ENCODE data around the gene MIOX. TPM values are rescaled to one million over a fixed set of nuclear protein-coding genes. Genes with fewer than 3 reads are reported as not detected.

MIOX gene
- total RNA-seq, 1 experiment from 2014 or later, result 1.4 TPM

- Histone ChIP-seq H3K23ac (ENCODE audit: insufficient read length, low read depth, low read length) (no peak overlapping the region), H2BK5ac (ENCODE audit: insufficient read length, low read length) (no peak overlapping the region), H2AK5ac (ENCODE audit: insufficient read length, low read length) (no peak overlapping the region), H4K8ac (replicated peaks; ENCODE audit: insufficient read length, low read depth, low read length) (no peak overlapping the region), H2AFZ (ENCODE audit: low read length) (no peak overlapping the region), H4K5ac (ENCODE audit: insufficient read length, low read depth, low read length) (no peak overlapping the region), H2BK12ac (ENCODE audit: insufficient read length, low read depth, low read length) (no peak overlapping the region), H3K23me2 (ENCODE audit: insufficient read length, low read depth, low read length, poor library complexity, severe bottlenecking) (peaks cover 3% of the 10 kb centered on the region), H3K9me3 (ENCODE audit: control insufficient read depth, low read depth, low read length) (no peaks in the 10 kb centered on the region), H2BK120ac (ENCODE audit: low read depth, low read length, poor library complexity, severe bottlenecking) (no peak overlapping the region), H3K56ac (ENCODE audit: insufficient read length, low read depth, low read length) (no peak overlapping the region), H3K27ac (ENCODE audit: insufficient read length, low read depth, low read length) (no peak overlapping the region), H4K20me1 (ENCODE audit: control insufficient read depth, insufficient read depth, insufficient read length) (no peaks in the 10 kb centered on the region), H3K79me1 (ENCODE audit: insufficient read depth, low read depth, low read length, poor library complexity, severe bottlenecking) (no peaks in the 10 kb centered on the region), H3K4me2 (ENCODE audit: insufficient read depth, insufficient read length, low read length) (peak overlapping the region; percentile 70), H3K4ac (ENCODE audit: low read depth, low read length) (no peak overlapping the region), H3K27me3 (ENCODE audit: insufficient read depth, low read length) (peaks cover 18% of the 10 kb centered on the region; the same call in 1 of the 2 replicates), H2BK20ac (ENCODE audit: low read depth, low read length, poor library complexity, severe bottlenecking) (no peak overlapping the region), H3K79me2 (ENCODE audit: insufficient read depth, low read length) (no peaks in the 10 kb centered on the region), H3K9ac (ENCODE audit: extremely low read depth, insufficient read length, low read length) (no peak overlapping the region), H3K4me1 (ENCODE audit: insufficient read depth, low read length) (peaks cover 3% of the 10 kb centered on the region; the same call in 1 of the 2 replicates), H3K14ac (ENCODE audit: insufficient read depth, low read length) (no peak overlapping the region), H3K18ac (ENCODE audit: insufficient read length, low read depth, low read length) (no peak overlapping the region), H3T11ph (ENCODE audit: low read length) (no peak overlapping the region), H4K91ac (ENCODE audit: insufficient read length, low read depth, low read length) (no peak overlapping the region), H2BK15ac (ENCODE audit: low read depth, low read length) (no peak overlapping the region)
- Mint-ChIP-seq H3K36me3 (ENCODE audit: insufficient read depth in 1 of 3, low read depth in 3 of 3) (peaks cover 3 to 34% (median 24%) of the 10 kb centered on the region in 3 experiments; a peak in 6 of 7 replicates), H3K27ac (peak overlapping the region in 1 of 3 experiments; percentile 80; a peak in 2 of 7 replicates), H3K4me3 (peak overlapping the region; percentile 82 to 88), H3K9me3 (no peaks in the 10 kb centered on the region; a peak in 1 of 5 replicates), H3K27me3 (ENCODE audit: low read depth) (peaks cover 32% of the 10 kb centered on the region), H3K4me1 (peaks cover 11 to 15% of the 10 kb centered on the region in 2 experiments)
- no peak for DNase-seq
- WGBS (ENCODE audit: extremely low coverage, insufficient read length, low lambda C conversion rate), result no CpG with 5 or more reads among the region's 19 CpGs
- TF ChIP-seq CTCF (conservative IDR thresholded peaks at IDR 0.05), result no peak
These were observed 38.0 kb downstream of the MIOX start for GRCh38 chr22:50524676-50525103.

Measured in H9 (cell line).